Measurements from ENCODE around the gene NR0B2.
"Not testable (repeated sequence)": the region's sequence is repeated elsewhere in the genome, so short reads cannot be mapped to it uniquely, and the experiment has no call there.

The NR0B2 gene

DNA sequence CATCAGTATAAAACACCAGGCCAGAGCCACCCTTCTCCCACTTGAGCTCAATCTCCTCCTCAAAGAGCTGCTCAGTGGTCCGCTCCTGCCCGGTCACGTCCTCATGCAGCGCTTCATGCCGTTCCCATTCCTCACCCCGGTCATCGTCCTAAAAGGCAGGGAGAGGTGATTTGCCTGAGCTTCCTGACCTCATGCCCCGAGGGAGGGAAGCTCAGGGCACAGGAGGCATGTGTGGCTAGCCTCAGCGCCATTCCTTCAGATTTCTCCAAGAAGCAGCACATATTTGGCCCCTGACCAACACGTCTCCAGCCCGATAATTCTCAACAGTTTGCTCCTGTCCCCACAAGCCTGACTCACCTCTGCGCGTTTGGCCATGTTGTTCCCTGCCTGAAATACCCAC, 19.5 kb downstream of the NR0B2 start:
- DNase-seq (ENCODE audit: insufficient read length, low spot score) = no peak
- no peak for FAIRE-seq

DNA sequence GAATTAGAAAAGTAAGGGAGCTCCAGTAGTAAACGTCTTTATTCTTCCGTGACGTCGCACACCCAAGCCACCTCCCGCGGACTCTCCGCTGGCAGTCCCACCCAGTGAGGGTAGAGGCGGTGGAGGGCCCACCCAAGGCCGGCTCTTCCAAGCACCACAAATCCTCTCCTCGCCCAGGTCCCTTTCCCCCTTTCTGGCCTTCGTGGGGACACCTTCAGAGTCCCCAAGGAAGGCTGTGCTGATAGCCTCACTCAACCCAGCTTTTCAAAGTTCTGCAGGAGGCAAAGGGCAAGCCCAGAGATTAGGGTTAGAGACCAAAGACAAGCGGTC, 23.3 kb downstream of the NR0B2 start:
- DNase-seq (ENCODE audit: insufficient read length, low spot score) = no peak
- no peak for FAIRE-seq

DNA sequence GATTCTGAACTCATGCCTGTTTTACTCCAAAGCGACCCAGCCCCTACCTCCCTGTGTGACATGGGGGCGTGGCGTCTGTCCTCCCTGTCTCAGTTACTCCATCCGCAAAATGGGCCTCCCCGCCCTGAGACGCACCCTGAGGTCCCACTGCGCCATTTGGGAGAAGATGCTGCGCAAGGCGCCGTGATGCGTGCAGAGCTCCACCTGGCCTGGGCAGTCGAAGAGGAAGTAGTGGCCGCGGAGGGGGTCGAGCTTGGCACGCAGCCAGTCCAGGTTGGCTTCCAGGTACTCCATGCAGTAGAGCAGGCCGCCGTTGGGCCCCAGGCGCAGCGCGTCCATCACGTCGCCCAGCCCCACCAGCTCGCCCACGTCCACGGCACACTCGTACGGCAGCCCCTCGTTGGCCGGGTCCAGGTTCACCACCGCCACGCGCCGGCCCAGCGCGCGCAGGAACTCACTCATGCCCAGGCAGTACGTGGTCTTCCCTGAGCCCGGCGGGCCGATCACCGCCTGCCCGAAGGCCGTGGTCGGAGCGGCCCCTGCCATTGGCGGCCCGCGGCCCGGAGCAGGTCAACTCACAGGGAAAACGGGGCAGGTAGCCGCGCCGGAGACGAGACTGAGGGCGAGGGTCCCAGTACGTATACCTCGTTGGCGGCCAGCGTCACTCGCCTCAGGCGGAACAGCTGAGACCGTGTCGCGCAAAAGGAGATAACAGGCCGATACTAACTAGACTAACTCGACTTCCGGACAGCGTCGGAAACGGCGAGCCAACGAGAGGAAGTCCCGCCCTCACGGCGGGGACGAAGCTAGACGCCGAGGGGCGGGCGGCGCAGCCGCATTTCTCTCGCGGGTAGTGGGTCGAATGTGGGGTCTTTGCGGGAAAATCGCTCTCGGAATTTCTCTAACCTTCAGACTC, 24.0 kb downstream of the NR0B2 start, which contains the start of gene GPN2:
TSS of gene GPN2 (minus strand) at position 733 of the 916 bp plus-strand sequence. CDS start at position 546, 187 bp downstream.
- FAIRE-seq (peak; percentile 97), DNase-seq (ENCODE audit: insufficient read length, low spot score) (peak; percentile 91)

DNA sequence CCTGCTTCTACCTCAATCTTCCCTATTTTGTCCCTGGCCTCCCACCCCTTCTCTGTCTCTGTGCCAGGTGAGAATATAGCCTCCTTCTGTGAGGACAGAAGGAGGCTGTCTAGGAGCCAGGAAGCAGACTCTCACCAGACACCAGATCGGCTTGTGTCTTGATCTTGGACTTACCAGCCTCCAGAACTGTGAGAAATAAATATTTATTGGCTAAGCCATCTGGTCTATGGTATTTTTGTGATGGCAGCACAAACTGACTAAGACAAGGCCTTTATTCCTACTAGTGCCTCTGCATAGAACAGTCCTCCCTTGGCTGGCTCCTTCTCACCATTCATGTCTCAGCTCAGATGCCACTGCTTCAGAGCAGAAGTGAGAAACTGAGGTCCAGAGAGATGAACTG, 25.5 kb downstream of the NR0B2 start:
- DNase-seq (ENCODE audit: insufficient read length, low spot score) (no peak), FAIRE-seq (no peak)

DNA sequence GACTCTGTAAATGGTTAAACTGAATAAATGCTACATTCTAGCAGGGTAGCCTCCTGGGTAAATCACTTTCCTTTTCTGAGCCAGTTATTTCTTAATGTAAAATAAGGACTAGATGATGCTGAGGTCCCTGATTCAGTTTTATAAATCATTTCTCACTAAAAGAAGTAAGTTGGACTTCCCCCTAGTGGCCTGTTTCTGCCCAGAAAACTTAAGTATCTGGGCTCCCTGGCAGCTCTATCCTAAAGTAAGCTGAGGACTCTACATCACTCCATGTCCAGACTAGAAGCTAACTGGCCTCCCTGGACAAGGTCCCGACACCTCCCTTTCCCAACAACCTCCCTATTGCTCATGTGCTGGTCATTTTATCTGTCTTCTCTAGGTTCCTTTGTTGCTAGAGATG, 26.6 kb downstream of the NR0B2 start:
- DNase-seq (ENCODE audit: insufficient read length, low spot score) = no peak
- FAIRE-seq = no peak

DNA sequence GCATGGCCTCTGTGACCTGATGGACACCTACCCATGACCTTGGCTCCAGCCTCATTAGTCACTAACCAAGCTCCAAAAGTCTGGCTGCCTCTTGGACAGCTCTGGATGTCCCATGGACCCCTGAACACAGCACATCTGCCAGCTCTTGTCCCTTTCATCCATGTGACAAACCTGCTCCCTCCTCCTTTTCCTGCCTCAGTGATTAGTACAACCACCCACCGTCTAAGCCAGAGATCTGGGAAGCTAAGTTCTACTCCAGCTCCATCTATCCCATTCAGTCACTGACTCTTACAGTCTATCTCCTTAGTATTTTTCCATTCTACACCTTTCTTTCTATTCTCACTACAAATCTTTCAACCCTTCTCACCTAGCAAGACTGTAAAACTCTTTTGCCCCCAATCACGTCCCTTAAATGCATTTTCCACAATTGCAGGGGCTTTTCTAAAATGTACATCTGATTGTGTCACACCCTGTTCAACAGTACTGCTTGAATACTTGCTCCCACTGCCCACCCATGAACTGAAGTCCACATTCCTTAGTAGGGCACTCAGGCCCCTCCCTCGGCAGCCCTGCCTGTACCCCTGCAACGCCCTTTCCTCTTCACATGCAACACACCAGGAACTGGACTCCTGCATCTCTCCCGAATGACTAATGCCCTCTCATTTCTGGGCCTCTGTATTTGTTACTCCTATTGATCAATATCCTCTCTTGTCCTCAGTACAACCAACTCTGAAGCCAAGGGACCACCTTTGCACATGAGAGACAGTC, 30.9 kb downstream of the NR0B2 start:
- no peak for DNase-seq (ENCODE audit: insufficient read length, low spot score)
- FAIRE-seq = no peak

DNA sequence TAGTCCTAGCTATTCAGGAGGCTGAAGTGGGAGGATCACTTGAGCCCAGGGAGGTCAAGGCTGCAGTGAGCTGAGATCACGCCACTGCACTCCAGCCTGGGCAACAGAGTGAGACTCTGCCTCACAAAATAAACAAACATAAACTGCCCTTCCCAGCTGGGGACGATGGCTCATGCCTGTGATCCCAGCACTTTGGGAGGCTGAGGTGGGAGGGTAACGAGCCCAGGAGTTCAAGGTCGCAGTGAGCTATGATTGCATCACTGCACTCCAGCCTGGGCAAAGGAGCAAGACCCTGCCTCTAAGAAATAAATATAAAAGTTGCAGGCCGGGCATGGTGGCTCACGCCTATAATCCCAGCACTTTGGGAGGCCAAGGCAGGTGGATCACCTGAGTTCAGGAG, 32.2 kb downstream of the NR0B2 start:
- DNase-seq (ENCODE audit: insufficient read length, low spot score); FAIRE-seq: not testable (repeated sequence)

DNA sequence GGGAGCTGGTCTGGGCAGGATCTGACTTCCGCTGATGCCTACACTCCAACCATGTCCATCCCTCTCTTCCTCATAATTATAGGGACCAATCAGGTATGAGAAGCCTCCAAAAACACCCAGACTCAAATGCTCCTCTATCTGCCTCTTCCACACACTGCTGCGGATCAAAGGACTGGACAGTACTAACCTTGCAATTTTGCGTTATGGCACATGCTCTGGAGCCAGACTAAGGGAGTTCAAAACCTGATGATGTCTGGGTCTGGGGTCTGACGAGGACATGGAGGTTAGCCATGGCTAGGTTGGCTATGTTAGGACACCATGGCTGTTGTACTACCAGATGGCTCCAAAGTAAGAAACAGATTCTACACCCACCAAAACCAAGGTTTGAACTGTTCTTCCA, 34.0 kb downstream of the NR0B2 start:
- FAIRE-seq (no peak), DNase-seq (ENCODE audit: insufficient read length, low spot score) (no peak)

DNA sequence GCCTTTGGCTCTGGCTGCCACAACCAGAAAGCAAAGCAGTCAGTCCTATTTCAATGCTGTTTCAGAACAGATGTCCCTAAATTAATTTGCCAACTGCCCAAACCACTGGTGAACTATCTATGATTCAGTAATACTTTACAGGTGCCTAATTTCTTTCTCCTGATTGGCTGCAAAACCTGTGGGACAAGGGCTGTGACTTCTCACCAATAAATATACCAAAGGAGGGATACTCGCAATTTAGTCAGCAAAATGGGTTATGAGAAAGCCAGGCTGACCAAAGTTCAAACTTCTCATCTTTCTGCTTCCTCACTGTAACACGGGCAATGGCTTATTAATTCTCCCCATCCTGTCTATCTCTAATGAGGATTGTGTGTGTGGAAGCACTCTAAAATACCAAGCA, 36.4 kb downstream of the NR0B2 start:
- DNase-seq (ENCODE audit: insufficient read length, low spot score) (no peak), FAIRE-seq (no peak)

DNA sequence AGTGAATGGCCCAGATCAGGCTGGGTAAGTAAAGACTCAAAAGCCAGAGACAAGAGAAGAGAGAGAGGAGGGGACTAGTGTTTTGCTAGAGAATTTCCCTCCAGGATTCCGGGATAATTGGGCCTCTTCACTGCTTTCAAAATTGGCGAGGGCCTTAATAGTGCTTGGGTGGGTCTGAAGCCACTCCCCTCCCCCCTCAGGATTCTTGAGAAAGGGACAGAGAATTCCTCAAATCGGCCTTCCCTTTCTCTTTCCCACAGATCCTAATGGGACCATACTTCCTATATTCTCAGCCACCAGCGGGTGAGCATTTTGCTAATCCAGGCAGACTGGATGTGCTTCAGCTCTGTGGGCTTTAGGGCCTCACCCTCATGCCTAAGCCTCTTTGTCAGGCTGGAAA, 38.9 kb downstream of the NR0B2 start:
- no peak for FAIRE-seq

DNA sequence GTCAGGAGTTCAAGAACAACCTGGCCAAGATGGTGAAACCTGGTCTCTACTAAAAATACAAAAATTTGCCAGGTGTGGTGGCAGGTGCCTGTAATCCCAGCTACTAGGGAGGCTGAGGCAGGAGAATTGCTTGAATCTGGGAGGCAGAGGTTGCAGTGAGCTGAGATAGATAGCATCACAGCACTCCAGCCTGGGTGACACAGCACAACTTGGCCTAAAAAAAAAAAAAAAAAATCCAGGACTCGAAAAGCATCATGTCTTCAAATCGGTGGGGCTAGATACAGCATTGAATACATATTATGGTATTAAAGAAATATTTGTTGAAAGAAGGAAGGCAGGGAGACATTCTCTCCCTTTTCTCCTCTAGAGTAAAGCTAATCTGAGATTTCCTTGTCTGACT, 40.7 kb downstream of the NR0B2 start:
- DNase-seq (ENCODE audit: insufficient read length, low spot score); FAIRE-seq: not testable (repeated sequence)

More for the DNA sequence above, 38.9 kb downstream of the NR0B2 start:
- DNase-seq (ENCODE audit: insufficient read length, low spot score) = no peak

DNA sequence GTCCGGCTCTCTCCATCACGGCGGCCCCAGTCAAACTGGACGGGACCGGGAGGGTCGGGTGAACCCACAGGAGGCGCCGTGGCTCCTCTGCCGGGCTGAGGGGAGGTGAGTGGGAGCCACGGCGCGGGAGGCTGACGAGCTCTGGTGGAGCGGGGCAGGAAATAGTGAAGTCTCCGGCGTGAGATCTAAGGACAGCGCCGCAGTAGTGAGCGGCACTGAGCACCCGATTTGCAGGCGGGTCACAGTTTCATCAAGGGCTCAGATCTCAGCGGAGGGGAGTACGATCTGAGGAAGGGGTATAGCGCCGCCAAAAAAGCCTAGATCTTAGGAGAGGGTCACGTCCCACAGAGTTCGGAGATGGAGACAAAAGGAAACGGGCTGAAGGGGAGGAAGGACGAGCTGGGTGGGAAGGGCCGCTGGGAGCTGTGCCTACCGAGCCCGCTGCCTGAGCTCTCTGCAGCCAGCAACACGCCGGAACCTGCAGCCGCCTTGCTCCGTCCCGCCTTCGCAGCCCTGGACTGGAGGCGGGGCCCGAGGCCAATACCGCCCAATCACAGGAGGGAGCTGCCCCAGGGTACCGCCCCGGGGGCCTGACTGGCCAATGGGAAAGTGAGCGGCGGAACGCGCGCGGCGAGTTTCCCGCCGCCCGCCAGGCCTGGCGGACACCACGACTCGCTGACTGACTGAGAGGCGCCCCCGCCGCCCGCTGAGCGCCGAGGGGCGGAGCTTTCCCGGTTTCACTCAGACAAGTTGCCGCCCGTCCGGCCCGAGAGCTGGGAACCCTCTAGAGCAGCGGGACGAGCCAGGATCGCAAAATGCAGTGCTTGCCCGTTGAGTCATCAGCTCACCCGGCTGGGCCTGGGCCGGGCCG, 48.9 kb downstream of the NR0B2 start:
- peak; percentile 93 for FAIRE-seq
- peak; percentile 77 for DNase-seq (ENCODE audit: insufficient read length, low spot score)

DNA sequence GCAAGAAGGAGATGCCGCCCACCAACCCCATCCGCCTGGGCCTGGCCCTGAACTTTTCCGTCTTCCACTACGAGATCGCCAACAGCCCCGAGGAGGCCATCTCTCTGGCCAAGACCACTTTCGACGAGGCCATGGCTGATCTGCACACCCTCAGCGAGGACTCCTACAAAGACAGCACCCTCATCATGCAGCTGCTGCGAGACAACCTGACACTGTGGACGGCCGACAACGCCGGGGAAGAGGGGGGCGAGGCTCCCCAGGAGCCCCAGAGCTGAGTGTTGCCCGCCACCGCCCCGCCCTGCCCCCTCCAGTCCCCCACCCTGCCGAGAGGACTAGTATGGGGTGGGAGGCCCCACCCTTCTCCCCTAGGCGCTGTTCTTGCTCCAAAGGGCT, 50.1 kb downstream of the NR0B2 start:
- FAIRE-seq (no peak), DNase-seq (ENCODE audit: insufficient read length, low spot score) (no peak)

DNA sequence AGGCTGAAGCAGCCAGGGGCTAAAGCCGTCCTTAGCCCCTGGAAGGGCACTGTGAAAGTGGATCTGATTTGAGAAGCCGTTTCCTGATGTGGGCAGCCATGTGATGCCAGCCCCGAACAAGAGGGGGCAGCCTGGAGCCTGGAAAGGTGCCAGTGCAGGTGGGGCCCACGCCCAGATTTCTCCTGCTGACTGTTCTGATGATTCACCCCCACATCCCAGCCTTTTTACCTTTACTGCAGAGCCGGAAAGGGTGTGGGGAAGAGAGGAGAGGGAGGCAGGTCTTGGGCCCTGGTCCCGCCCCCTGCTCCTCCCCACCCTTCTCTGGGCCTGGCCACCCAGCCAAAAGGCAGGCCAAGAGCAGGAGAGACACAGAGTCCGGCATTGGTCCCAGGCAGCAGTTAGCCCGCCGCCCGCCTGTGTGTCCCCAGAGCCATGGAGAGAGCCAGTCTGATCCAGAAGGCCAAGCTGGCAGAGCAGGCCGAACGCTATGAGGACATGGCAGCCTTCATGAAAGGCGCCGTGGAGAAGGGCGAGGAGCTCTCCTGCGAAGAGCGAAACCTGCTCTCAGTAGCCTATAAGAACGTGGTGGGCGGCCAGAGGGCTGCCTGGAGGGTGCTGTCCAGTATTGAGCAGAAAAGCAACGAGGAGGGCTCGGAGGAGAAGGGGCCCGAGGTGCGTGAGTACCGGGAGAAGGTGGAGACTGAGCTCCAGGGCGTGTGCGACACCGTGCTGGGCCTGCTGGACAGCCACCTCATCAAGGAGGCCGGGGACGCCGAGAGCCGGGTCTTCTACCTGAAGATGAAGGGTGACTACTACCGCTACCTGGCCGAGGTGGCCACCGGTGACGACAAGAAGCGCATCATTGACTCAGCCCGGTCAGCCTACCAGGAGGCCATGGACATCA, 50.7 kb downstream of the NR0B2 start, which contains the start of gene SFN:
TSS of gene SFN (plus strand) at position 369 of the 904 bp plus-strand sequence. CDS start at position 433, 64 bp downstream.
- FAIRE-seq (no peak), DNase-seq (ENCODE audit: insufficient read length, low spot score) (no peak)

DNA sequence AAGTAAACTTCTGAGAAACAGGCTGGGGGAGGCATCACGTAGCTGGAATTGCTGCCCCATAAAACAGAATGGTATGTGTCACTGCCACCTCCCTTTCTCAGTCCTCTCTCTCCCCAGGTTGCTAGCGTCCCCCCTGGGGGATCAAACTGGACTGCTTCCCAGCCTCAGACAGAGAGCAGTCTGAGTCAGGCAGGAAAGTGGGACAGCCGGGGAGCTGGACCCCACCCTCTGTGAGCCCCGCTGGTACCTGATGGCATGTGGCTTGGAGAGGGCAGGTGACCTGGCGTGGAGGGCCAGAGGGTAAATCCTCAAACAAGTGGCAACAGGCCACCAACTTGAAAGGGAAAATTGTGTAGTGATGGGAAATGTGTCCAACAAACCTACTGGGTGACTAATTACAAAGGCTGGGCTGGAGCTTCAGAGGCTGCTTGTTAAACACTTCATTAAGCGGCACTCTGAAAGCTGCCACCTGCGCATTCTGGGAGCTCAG, 51.8 kb downstream of the NR0B2 start:
- DNase-seq (ENCODE audit: insufficient read length, low spot score) (no peak), FAIRE-seq (no peak)
